Suppressor macrophage treated with lipopolysaccharide for 4 hours (primary cell): ENCODE measurements around the gene DUSP18.
"Not testable (repeated sequence)": the region's sequence is repeated elsewhere in the genome, so short reads cannot be mapped to it uniquely, and the experiment has no call there.

Experiments used
- DNase-seq: peaks from one replicate; pipeline ENCODE4 v3.0.0-alpha.2; 2020

Gene DUSP18

GRCh38 chr22:30676565-30676964, 8.9 kb upstream of the DUSP18 start:
- DNase-seq: not testable (repeated sequence)

- DNase-seq: no peak
Measured at GRCh38 chr22:30675436-30675835, 7.8 kb upstream of the DUSP18 start.

- DNase-seq: no peak
Measured at GRCh38 chr22:30674482-30674881, 6.8 kb upstream of the DUSP18 start.

GRCh38 chr22:30673136-30673535, 5.5 kb upstream of the DUSP18 start:
- DNase-seq: no peak

GRCh38 chr22:30671071-30671470, 3.4 kb upstream of the DUSP18 start:
- no peak for DNase-seq

GRCh38 chr22:30668386-30668710, 673 bp upstream of the DUSP18 start:
- DNase-seq: no peak

- DNase-seq: peak; percentile 19
Measured at GRCh38 chr22:30667107-30667493, 575 bp downstream of the DUSP18 start.

- no peak for DNase-seq
Measured at GRCh38 chr22:30665786-30666185, 1.9 kb downstream of the DUSP18 start.

GRCh38 chr22:30665266-30665665, 2.4 kb downstream of the DUSP18 start:
- DNase-seq: no peak

- DNase-seq: no peak
Measured at GRCh38 chr22:30664798-30665197, 2.9 kb downstream of the DUSP18 start.

GRCh38 chr22:30662040-30662439, 5.6 kb downstream of the DUSP18 start:
- DNase-seq: no peak

- no peak for DNase-seq
Measured at GRCh38 chr22:30655532-30655931, 12.1 kb downstream of the DUSP18 start.

GRCh38 chr22:30654361-30654760, 13.3 kb downstream of the DUSP18 start:
- DNase-seq: no peak

- DNase-seq: no peak
Measured at GRCh38 chr22:30652852-30653251, 14.8 kb downstream of the DUSP18 start.

GRCh38 chr22:30650508-30651116, 17.1 kb downstream of the DUSP18 start:
- no peak for DNase-seq

- DNase-seq: peak; percentile 92
Measured at GRCh38 chr22:30649430-30650007, 18.2 kb downstream of the DUSP18 start.

- no peak for DNase-seq
Measured at GRCh38 chr22:30648825-30649224, 18.9 kb downstream of the DUSP18 start.

GRCh38 chr22:30647536-30647935, 20.1 kb downstream of the DUSP18 start:
- no peak for DNase-seq

GRCh38 chr22:30646518-30647160, 21.0 kb downstream of the DUSP18 start:
- DNase-seq: no peak

- no peak for DNase-seq
Measured at GRCh38 chr22:30643055-30643875, 24.4 kb downstream of the DUSP18 start.

- DNase-seq: no peak
Measured at GRCh38 chr22:30640839-30641430, 26.7 kb downstream of the DUSP18 start.

- no peak for DNase-seq
Measured at GRCh38 chr22:30640361-30640760, 27.3 kb downstream of the DUSP18 start.

- DNase-seq: no peak
Measured at GRCh38 chr22:30637701-30638114, 30.0 kb downstream of the DUSP18 start.
